Liver (tissue), 9 donors: ENCODE results near the gene SET. TPM values are rescaled to one million over a fixed set of nuclear protein-coding genes. Genes with fewer than 3 reads are reported as not detected.

ENCODE experiments used
- DNase-seq: peaks from one replicate; pipeline ENCODE4 v3.0.0-alpha.2; 2017; ENCODE audit warnings: low spot score
- H3K27ac ChIP-seq, 2 donors: one replicate each; pipeline ENCODE4 v1.7.0; 2013; ENCODE audit warnings: inconsistent platforms in 2 of 2, low read length in 2 of 2, control low read depth in 1 of 2, low read depth in 1 of 2, mild to moderate bottlenecking in 1 of 2
- H3K27me3 ChIP-seq, 4 donors: one replicate each; pipeline versions ENCODE4 v1.6.1 to v1.7.0; 2013; ENCODE audit warnings: low read length in 3 of 4, inconsistent platforms in 1 of 4, mild to moderate bottlenecking in 1 of 4, moderate library complexity in 1 of 4; ENCODE audit not compliant: control insufficient read depth in 4 of 4, insufficient read depth in 4 of 4
- H3K36me3 ChIP-seq, 4 donors: one replicate each; pipeline versions ENCODE4 v1.6.1 to v1.7.0; 2013; ENCODE audit warnings: low read length in 3 of 4, mild to moderate bottlenecking in 3 of 4, low read depth in 1 of 4, moderate library complexity in 1 of 4; ENCODE audit not compliant: control insufficient read depth in 4 of 4, insufficient read depth in 3 of 4
- H3K4me1 ChIP-seq, 4 donors: one replicate each; pipeline versions ENCODE4 v1.6.1 to v1.7.0; 2013; ENCODE audit warnings: low read length in 3 of 4, mild to moderate bottlenecking in 3 of 4, moderate library complexity in 1 of 4; ENCODE audit not compliant: control insufficient read depth in 4 of 4, insufficient read depth in 4 of 4
- H3K4me3 ChIP-seq, 3 donors: one replicate each; pipeline versions ENCODE4 v1.6.1 to v1.7.0; 2013; ENCODE audit warnings: low read length in 3 of 3, control low read depth in 1 of 3, low read depth in 1 of 3, mild to moderate bottlenecking in 1 of 3
- H3K9ac ChIP-seq, 2 donors: one replicate each; pipeline ENCODE4 v1.7.0; 2013; ENCODE audit warnings: low read length in 2 of 2, mild to moderate bottlenecking in 2 of 2, moderate library complexity in 2 of 2, control low read depth in 1 of 2, low read depth in 1 of 2
- H3K9me3 ChIP-seq, 4 donors: one replicate each; pipeline versions ENCODE4 v1.6.1 to v1.7.0; 2013; ENCODE audit warnings: low read length in 3 of 4; ENCODE audit not compliant: control insufficient read depth in 4 of 4
- ATF3 ChIP-seq: IDR thresholded peaks from 2 replicates; pipeline ENCODE4 v1.6.1; 2016; ENCODE audit warnings: antibody characterized with exemption
- CTCF ChIP-seq: fragments of 150-350 bp; IDR thresholded peaks from 2 replicates; pipeline ENCODE4 v1.5.1; 2017; ENCODE audit warnings: improper control_type of control experiment, low read depth, low read length; ENCODE audit not compliant: missing input control
- EGR1 ChIP-seq, 2 donors: IDR thresholded peaks; 2 replicates each; pipeline ENCODE4 v1.6.1; 2016 to 2018; ENCODE audit warnings: antibody characterized with exemption in 2 of 2, low read depth in 2 of 2
- FOXA1 ChIP-seq: IDR thresholded peaks from 2 replicates; pipeline ENCODE4 v1.6.1; 2016; ENCODE audit warnings: antibody characterized with exemption
- FOXA2 ChIP-seq: IDR thresholded peaks from 2 replicates; pipeline ENCODE4 v1.6.1; 2016; ENCODE audit warnings: antibody characterized with exemption
- GABPA ChIP-seq, 2 donors: IDR thresholded peaks in 1 of 2; conservative IDR thresholded peaks in 1 of 2; 2 replicates each; pipeline ENCODE4 v1.6.1; 2016; ENCODE audit warnings: antibody characterized with exemption in 2 of 2, mild to moderate bottlenecking in 1 of 2, moderate library complexity in 1 of 2
- HNF4A ChIP-seq, 2 donors: conservative IDR thresholded peaks; 2 replicates each; pipeline ENCODE4 v1.6.1; 2016; ENCODE audit warnings: antibody characterized with exemption in 2 of 2, mild to moderate bottlenecking in 2 of 2
- JUND ChIP-seq, 2 donors: IDR thresholded peaks; 2 replicates each; pipeline ENCODE4 v1.6.1; 2016; ENCODE audit warnings: antibody characterized with exemption in 2 of 2
- NR2F2 ChIP-seq: IDR thresholded peaks from 2 replicates; pipeline ENCODE4 v1.6.1; 2016; ENCODE audit warnings: antibody characterized with exemption
- RAD21 ChIP-seq, 2 donors: IDR thresholded peaks; 2 replicates each; pipeline ENCODE4 v1.6.1; 2016; ENCODE audit warnings: antibody characterized with exemption in 2 of 2, mild to moderate bottlenecking in 2 of 2
- RXRA ChIP-seq, 2 donors: IDR thresholded peaks; 2 replicates each; pipeline ENCODE4 v1.6.1; 2017 to 2018; ENCODE audit warnings: antibody characterized with exemption in 2 of 2, mild to moderate bottlenecking in 1 of 2
- SP1 ChIP-seq: IDR thresholded peaks from 2 replicates; pipeline ENCODE4 v1.6.1; 2018; ENCODE audit warnings: antibody characterized with exemption, mild to moderate bottlenecking
- TAF1 ChIP-seq: conservative IDR thresholded peaks from 2 replicates; pipeline ENCODE4 v1.6.1; 2016; ENCODE audit warnings: antibody characterized with exemption, mild to moderate bottlenecking
- YY1 ChIP-seq: IDR thresholded peaks from 2 replicates; pipeline ENCODE4 v1.6.1; 2016; ENCODE audit warnings: antibody characterized with exemption, mild to moderate bottlenecking
- WGBS: extraction: QIAGEN DNeasy Blood & Tissue Kit; methylation state at CpG from one replicate; pipeline ENCODE4 v1.1.7; 2013; 5-methylcytosine and 5-hydroxymethylcytosine counted together
- polyA plus RNA-seq, 2 donors: library from polyadenylated mRNA; stranded (reverse) in 1 of 2; unstranded in 1 of 2; fragments of 200-250 nt in 1 of 2; fragments of >200 nt in 1 of 2; fragmentation: Nextera tagmentation in 1 of 2; extraction: Ambion mirVana in 1 of 2; gene quantifications; one replicate each; pipeline versions ENCODE4 v1.2.1 to v1.2.3, GENCODE V29; 2013 to 2015
- total RNA-seq, 2 donors: library from RNA; depleted of rRNA; stranded (reverse); fragments of >200 nt; gene quantifications; one replicate each; pipeline ENCODE4 v1.2.3, GENCODE V29; 2014
- TF ChIP-seq, protein P1 (sequence below): IDR thresholded peaks from 2 replicates; pipeline ENCODE4 v1.6.1; 2016; ENCODE audit warnings: antibody characterized with exemption
- TF ChIP-seq, protein P2 (sequence below): IDR thresholded peaks from 2 replicates; pipeline ENCODE4 v1.6.1; 2016; ENCODE audit warnings: antibody characterized with exemption, mild to moderate bottlenecking
- TF ChIP-seq, protein P3 (sequence below): IDR thresholded peaks from 2 replicates; pipeline ENCODE4 v1.6.1; 2016; ENCODE audit warnings: antibody characterized with exemption
- donor health status: healthy.
- donor health status: healthy.
- donor health status: healthy.
- donor health status: healthy.
- donor health status: healthy.

Gene SET
- total and polyA plus RNA-seq, 4 donors = 58.2 to 95.6 (median 69.3) TPM

- H3K9ac ChIP-seq = no peak overlapping the region
These were observed 32.5 kb downstream of the SET start for GRCh38 chr9:128721487-128722010.

More at GRCh38 chr9:128721487-128722010, 32.5 kb downstream of the SET start:
- WGBS = 97% methylated on average over 18 of the region's 18 CpGs
- no peak overlapping the region for H3K4me3 ChIP-seq
- TF ChIP-seq, protein P1, sequence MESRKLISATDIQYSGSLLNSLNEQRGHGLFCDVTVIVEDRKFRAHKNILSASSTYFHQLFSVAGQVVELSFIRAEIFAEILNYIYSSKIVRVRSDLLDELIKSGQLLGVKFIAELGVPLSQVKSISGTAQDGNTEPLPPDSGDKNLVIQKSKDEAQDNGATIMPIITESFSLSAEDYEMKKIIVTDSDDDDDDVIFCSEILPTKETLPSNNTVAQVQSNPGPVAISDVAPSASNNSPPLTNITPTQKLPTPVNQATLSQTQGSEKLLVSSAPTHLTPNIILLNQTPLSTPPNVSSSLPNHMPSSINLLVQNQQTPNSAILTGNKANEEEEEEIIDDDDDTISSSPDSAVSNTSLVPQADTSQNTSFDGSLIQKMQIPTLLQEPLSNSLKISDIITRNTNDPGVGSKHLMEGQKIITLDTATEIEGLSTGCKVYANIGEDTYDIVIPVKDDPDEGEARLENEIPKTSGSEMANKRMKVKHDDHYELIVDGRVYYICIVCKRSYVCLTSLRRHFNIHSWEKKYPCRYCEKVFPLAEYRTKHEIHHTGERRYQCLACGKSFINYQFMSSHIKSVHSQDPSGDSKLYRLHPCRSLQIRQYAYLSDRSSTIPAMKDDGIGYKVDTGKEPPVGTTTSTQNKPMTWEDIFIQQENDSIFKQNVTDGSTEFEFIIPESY = no peak
- TF ChIP-seq GABPA (IDR thresholded peaks at IDR 0.05 in 1 of 2, conservative IDR thresholded peaks at IDR 0.05 in 1 of 2) (no peak), ATF3 (no peak), FOXA2 (no peak), JUND (IDR thresholded peaks at IDR 0.05) (no peak), NR2F2 (no peak), EGR1 (IDR thresholded peaks at IDR 0.05; ENCODE audit: low read depth in 2 of 2) (no peak), TAF1 (no peak), FOXA1 (no peak), HNF4A (conservative IDR thresholded peaks at IDR 0.05) (no peak), CTCF (no peak), SP1 (no peak), RXRA (IDR thresholded peaks at IDR 0.05) (no peak), RAD21 (IDR thresholded peaks at IDR 0.05) (no peak), YY1 (no peak)
- TF ChIP-seq, protein P2, sequence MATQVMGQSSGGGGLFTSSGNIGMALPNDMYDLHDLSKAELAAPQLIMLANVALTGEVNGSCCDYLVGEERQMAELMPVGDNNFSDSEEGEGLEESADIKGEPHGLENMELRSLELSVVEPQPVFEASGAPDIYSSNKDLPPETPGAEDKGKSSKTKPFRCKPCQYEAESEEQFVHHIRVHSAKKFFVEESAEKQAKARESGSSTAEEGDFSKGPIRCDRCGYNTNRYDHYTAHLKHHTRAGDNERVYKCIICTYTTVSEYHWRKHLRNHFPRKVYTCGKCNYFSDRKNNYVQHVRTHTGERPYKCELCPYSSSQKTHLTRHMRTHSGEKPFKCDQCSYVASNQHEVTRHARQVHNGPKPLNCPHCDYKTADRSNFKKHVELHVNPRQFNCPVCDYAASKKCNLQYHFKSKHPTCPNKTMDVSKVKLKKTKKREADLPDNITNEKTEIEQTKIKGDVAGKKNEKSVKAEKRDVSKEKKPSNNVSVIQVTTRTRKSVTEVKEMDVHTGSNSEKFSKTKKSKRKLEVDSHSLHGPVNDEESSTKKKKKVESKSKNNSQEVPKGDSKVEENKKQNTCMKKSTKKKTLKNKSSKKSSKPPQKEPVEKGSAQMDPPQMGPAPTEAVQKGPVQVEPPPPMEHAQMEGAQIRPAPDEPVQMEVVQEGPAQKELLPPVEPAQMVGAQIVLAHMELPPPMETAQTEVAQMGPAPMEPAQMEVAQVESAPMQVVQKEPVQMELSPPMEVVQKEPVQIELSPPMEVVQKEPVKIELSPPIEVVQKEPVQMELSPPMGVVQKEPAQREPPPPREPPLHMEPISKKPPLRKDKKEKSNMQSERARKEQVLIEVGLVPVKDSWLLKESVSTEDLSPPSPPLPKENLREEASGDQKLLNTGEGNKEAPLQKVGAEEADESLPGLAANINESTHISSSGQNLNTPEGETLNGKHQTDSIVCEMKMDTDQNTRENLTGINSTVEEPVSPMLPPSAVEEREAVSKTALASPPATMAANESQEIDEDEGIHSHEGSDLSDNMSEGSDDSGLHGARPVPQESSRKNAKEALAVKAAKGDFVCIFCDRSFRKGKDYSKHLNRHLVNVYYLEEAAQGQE = no peak
- TF ChIP-seq, protein P3, sequence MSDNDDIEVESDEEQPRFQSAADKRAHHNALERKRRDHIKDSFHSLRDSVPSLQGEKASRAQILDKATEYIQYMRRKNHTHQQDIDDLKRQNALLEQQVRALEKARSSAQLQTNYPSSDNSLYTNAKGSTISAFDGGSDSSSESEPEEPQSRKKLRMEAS = no peak
- H3K4me1 ChIP-seq = peaks cover 4 to 20% (median 14%) of the 10 kb centered on the region in 4 donors
- H3K27me3 ChIP-seq = no peaks in the 10 kb centered on the region
- H3K36me3 ChIP-seq = peaks cover 0 to 8% (median under 1%) of the 10 kb centered on the region in 4 donors
- H3K9me3 ChIP-seq = no peaks in the 10 kb centered on the region
- DNase-seq = no peak
- H3K27ac ChIP-seq = no peak overlapping the region
